Liver (tissue), 10 donors: ENCODE measurements around the gene ST8SIA5. TPM values are rescaled to one million over a fixed set of nuclear protein-coding genes. Genes with fewer than 3 reads are reported as not detected.

Experiments
- DNase-seq: peaks from one replicate; pipeline ENCODE4 v3.0.0-alpha.2; 2017; ENCODE audit warnings: low spot score
- H3K27ac ChIP-seq, 2 donors: one replicate each; pipeline ENCODE4 v1.7.0; 2013; ENCODE audit warnings: inconsistent platforms in 2 of 2, low read length in 2 of 2, control low read depth in 1 of 2, low read depth in 1 of 2, mild to moderate bottlenecking in 1 of 2
- H3K27me3 ChIP-seq, 4 donors: one replicate each; pipeline versions ENCODE4 v1.6.1 to v1.7.0; 2013; ENCODE audit warnings: low read length in 3 of 4, inconsistent platforms in 1 of 4, mild to moderate bottlenecking in 1 of 4, moderate library complexity in 1 of 4; ENCODE audit not compliant: control insufficient read depth in 4 of 4, insufficient read depth in 4 of 4
- H3K36me3 ChIP-seq, 4 donors: one replicate each; pipeline versions ENCODE4 v1.6.1 to v1.7.0; 2013; ENCODE audit warnings: low read length in 3 of 4, mild to moderate bottlenecking in 3 of 4, low read depth in 1 of 4, moderate library complexity in 1 of 4; ENCODE audit not compliant: control insufficient read depth in 4 of 4, insufficient read depth in 3 of 4
- H3K4me1 ChIP-seq, 4 donors: one replicate each; pipeline versions ENCODE4 v1.6.1 to v1.7.0; 2013; ENCODE audit warnings: low read length in 3 of 4, mild to moderate bottlenecking in 3 of 4, moderate library complexity in 1 of 4; ENCODE audit not compliant: control insufficient read depth in 4 of 4, insufficient read depth in 4 of 4
- H3K4me3 ChIP-seq, 3 donors: one replicate each; pipeline versions ENCODE4 v1.6.1 to v1.7.0; 2013; ENCODE audit warnings: low read length in 3 of 3, control low read depth in 1 of 3, low read depth in 1 of 3, mild to moderate bottlenecking in 1 of 3
- H3K9ac ChIP-seq, 2 donors: one replicate each; pipeline ENCODE4 v1.7.0; 2013; ENCODE audit warnings: low read length in 2 of 2, mild to moderate bottlenecking in 2 of 2, moderate library complexity in 2 of 2, control low read depth in 1 of 2, low read depth in 1 of 2
- H3K9me3 ChIP-seq, 4 donors: one replicate each; pipeline versions ENCODE4 v1.6.1 to v1.7.0; 2013; ENCODE audit warnings: low read length in 3 of 4; ENCODE audit not compliant: control insufficient read depth in 4 of 4
- ATF3 ChIP-seq: IDR thresholded peaks from 2 replicates; pipeline ENCODE4 v1.6.1; 2016; ENCODE audit warnings: antibody characterized with exemption
- HNF4G ChIP-seq: IDR thresholded peaks from 2 replicates; pipeline ENCODE4 v1.6.1; 2016; ENCODE audit warnings: antibody characterized with exemption
- SP1 ChIP-seq: IDR thresholded peaks from 2 replicates; pipeline ENCODE4 v1.6.1; 2018; ENCODE audit warnings: antibody characterized with exemption, mild to moderate bottlenecking
- YY1 ChIP-seq: IDR thresholded peaks from 2 replicates; pipeline ENCODE4 v1.6.1; 2016; ENCODE audit warnings: antibody characterized with exemption, mild to moderate bottlenecking
- ZBTB33 ChIP-seq: IDR thresholded peaks from 2 replicates; pipeline ENCODE4 v1.6.1; 2016; ENCODE audit warnings: antibody characterized with exemption
- WGBS: extraction: QIAGEN DNeasy Blood & Tissue Kit; methylation state at CpG from one replicate; pipeline ENCODE4 v1.1.7; 2013; 5-methylcytosine and 5-hydroxymethylcytosine counted together
- polyA plus RNA-seq, 2 donors: library from polyadenylated mRNA; stranded (reverse) in 1 of 2; unstranded in 1 of 2; fragments of 200-250 nt in 1 of 2; fragments of >200 nt in 1 of 2; fragmentation: Nextera tagmentation in 1 of 2; extraction: Ambion mirVana in 1 of 2; gene quantifications; one replicate each; pipeline versions ENCODE4 v1.2.1 to v1.2.3, GENCODE V29; 2013 to 2015
- small RNA-seq: library from RNA; depleted of rRNA; stranded (forward); fragments of <200 nt; gene quantifications from one replicate; pipeline ENCODE3, GENCODE V24; 2014
- total RNA-seq, 2 donors: library from RNA; depleted of rRNA; stranded (reverse); fragments of >200 nt; gene quantifications; one replicate each; pipeline ENCODE4 v1.2.3, GENCODE V29; 2014
- TF ChIP-seq, protein P1 (sequence below): IDR thresholded peaks from 2 replicates; pipeline ENCODE4 v1.6.1; 2016; ENCODE audit warnings: antibody characterized with exemption
- TF ChIP-seq, protein P2 (sequence below): IDR thresholded peaks from 2 replicates; pipeline ENCODE4 v1.6.1; 2016; ENCODE audit warnings: antibody characterized with exemption, mild to moderate bottlenecking
- donor health status: healthy.
- donor health status: healthy.
- donor health status: healthy.
- donor health status: healthy.
- donor health status: healthy.

The ST8SIA5 gene
- total and polyA plus RNA-seq, 4 donors, result under 0.01 to 0.12 (median 0.05) TPM; not detected in 1

- Histone ChIP-seq H3K27ac (no peak overlapping the region), H3K9me3 (no peaks in the 10 kb centered on the region), H3K4me1 (no peaks in the 10 kb centered on the region), H3K4me3 (no peak overlapping the region), H3K27me3 (no peaks in the 10 kb centered on the region), H3K36me3 (no peaks in the 10 kb centered on the region), H3K9ac (no peak overlapping the region)
- 72% methylated on average over 6 of the region's 6 CpGs for WGBS
- DNase-seq, result no peak
- no peak for TF ChIP-seq ZBTB33
Observed at GRCh38 chr18:46621111-46621766, 135.6 kb downstream of the ST8SIA5 start.

- H3K9ac ChIP-seq, result no peak overlapping the region
- H3K4me3 ChIP-seq, result no peak overlapping the region
- WGBS, result 80% methylated on average over 3 of the region's 3 CpGs
- no peaks in the 10 kb centered on the region for H3K9me3 ChIP-seq
- no peaks in the 10 kb centered on the region for H3K36me3 ChIP-seq
- DNase-seq, result no peak
- no peaks in the 10 kb centered on the region for H3K4me1 ChIP-seq
- no peak overlapping the region for H3K27ac ChIP-seq
- no peaks in the 10 kb centered on the region for H3K27me3 ChIP-seq
- TF ChIP-seq ATF3 (no peak), SP1 (no peak), HNF4G (no peak), YY1 (no peak)
- TF ChIP-seq, protein P1, sequence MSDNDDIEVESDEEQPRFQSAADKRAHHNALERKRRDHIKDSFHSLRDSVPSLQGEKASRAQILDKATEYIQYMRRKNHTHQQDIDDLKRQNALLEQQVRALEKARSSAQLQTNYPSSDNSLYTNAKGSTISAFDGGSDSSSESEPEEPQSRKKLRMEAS, result no peak
- TF ChIP-seq, protein P2, sequence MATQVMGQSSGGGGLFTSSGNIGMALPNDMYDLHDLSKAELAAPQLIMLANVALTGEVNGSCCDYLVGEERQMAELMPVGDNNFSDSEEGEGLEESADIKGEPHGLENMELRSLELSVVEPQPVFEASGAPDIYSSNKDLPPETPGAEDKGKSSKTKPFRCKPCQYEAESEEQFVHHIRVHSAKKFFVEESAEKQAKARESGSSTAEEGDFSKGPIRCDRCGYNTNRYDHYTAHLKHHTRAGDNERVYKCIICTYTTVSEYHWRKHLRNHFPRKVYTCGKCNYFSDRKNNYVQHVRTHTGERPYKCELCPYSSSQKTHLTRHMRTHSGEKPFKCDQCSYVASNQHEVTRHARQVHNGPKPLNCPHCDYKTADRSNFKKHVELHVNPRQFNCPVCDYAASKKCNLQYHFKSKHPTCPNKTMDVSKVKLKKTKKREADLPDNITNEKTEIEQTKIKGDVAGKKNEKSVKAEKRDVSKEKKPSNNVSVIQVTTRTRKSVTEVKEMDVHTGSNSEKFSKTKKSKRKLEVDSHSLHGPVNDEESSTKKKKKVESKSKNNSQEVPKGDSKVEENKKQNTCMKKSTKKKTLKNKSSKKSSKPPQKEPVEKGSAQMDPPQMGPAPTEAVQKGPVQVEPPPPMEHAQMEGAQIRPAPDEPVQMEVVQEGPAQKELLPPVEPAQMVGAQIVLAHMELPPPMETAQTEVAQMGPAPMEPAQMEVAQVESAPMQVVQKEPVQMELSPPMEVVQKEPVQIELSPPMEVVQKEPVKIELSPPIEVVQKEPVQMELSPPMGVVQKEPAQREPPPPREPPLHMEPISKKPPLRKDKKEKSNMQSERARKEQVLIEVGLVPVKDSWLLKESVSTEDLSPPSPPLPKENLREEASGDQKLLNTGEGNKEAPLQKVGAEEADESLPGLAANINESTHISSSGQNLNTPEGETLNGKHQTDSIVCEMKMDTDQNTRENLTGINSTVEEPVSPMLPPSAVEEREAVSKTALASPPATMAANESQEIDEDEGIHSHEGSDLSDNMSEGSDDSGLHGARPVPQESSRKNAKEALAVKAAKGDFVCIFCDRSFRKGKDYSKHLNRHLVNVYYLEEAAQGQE, result no peak
Observed at GRCh38 chr18:46619559-46619958, 137.3 kb downstream of the ST8SIA5 start.

Small RNA genes within 50 kb of the gene (small RNA-seq; reads per million reads assigned to genes)
- not detected for gene AC090311.1

Other genes with a start within 250 kb of the ST8SIA5 start
- gene LOXHD1, start 99.8 kb downstream of the ST8SIA5 start, total RNA-seq, result under 1 TPM; 0.09 to 0.25 TPM
- gene LOXHD1, start 99.8 kb downstream of the ST8SIA5 start, polyA plus RNA-seq, result not detected
- 10 to 100 TPM in 1 of 2 donors, 1 to 10 TPM in 1; 9.6 to 17.2 TPM for gene PIAS2, start 160.5 kb upstream of the ST8SIA5 start, total RNA-seq
- 1 to 10 TPM; 5.6 to 8.9 TPM for gene PIAS2, start 160.5 kb upstream of the ST8SIA5 start, polyA plus RNA-seq
- 1 to 10 TPM in 1 of 2 donors, under 1 TPM in 1; 0.42 to 4.8 TPM for gene KATNAL2, start 160.5 kb upstream of the ST8SIA5 start, total RNA-seq
- 1 to 10 TPM; 1.0 to 1.9 TPM for gene KATNAL2, start 160.5 kb upstream of the ST8SIA5 start, polyA plus RNA-seq